Astrocyte (in vitro differentiated cells and primary cell): ENCODE measurements around the gene SPOCK3. TPM values are rescaled to one million over a fixed set of nuclear protein-coding genes. Genes with fewer than 3 reads are reported as not detected.

Source experiments
- DNase-seq: peaks from one replicate; pipeline ENCODE4 v3.0.0-alpha.2; 2010; ENCODE audit warnings: low read depth
- FAIRE-seq: peaks from 2 replicates; lab custom pipeline; 2011; peaks lifted over from hg19 to GRCh38; lab: Jason Lieb, UNC
- H2AFZ ChIP-seq: 2 replicates; pipeline ENCODE4 v1.6.0; 2012; ENCODE audit warnings: low read depth, low read length, inconsistent platforms
- H3K27ac ChIP-seq: 2 replicates; pipeline ENCODE4 v1.5.1; 2011; ENCODE audit warnings: low read depth, low read length, inconsistent platforms
- H3K27me3 ChIP-seq: 2 replicates; pipeline ENCODE4 v1.6.0; 2011; ENCODE audit warnings: low read length, inconsistent platforms; ENCODE audit not compliant: insufficient read depth
- H3K36me3 ChIP-seq: 2 replicates; pipeline ENCODE4 v1.5.1; 2011; ENCODE audit warnings: low read length, inconsistent platforms; ENCODE audit not compliant: insufficient read depth
- H3K4me1 ChIP-seq: 2 replicates; pipeline ENCODE4 v1.5.1; 2011; ENCODE audit warnings: low read length, inconsistent platforms; ENCODE audit not compliant: insufficient read depth
- H3K4me2 ChIP-seq: 2 replicates; pipeline ENCODE4 v1.6.0; 2012; ENCODE audit warnings: low read length, inconsistent platforms
- H3K4me3 ChIP-seq: 2 replicates; pipeline ENCODE4 v1.5.1; 2011; ENCODE audit warnings: low read depth, mild to moderate bottlenecking, low read length, inconsistent platforms; ENCODE audit not compliant: insufficient read depth
- H3K79me2 ChIP-seq: 2 replicates; pipeline ENCODE4 v1.6.0; 2012; ENCODE audit warnings: mild to moderate bottlenecking, low read length, inconsistent platforms; ENCODE audit not compliant: insufficient read depth
- H3K9ac ChIP-seq: 2 replicates; pipeline ENCODE4 v1.6.0; 2012; ENCODE audit warnings: mild to moderate bottlenecking, low read length, inconsistent platforms
- H3K9me3 ChIP-seq: 2 replicates; pipeline ENCODE4 v1.5.1; 2012; ENCODE audit warnings: low read depth, mild to moderate bottlenecking, low read length, inconsistent platforms; ENCODE audit not compliant: insufficient read depth
- H4K20me1 ChIP-seq: 2 replicates; pipeline ENCODE4 v1.6.0; 2012; ENCODE audit warnings: low read length, inconsistent platforms; ENCODE audit not compliant: insufficient read depth
- H3K27ac Mint-ChIP-seq: one replicate; pipeline ENCODE4 v1.8.0; 2021; ENCODE audit warnings: mild to moderate bottlenecking, mixed read lengths; ENCODE audit not compliant: unreplicated experiment
- H3K27me3 Mint-ChIP-seq: one replicate; pipeline ENCODE4 v1.8.0; 2021; ENCODE audit warnings: low read depth, mixed read lengths; ENCODE audit not compliant: unreplicated experiment
- H3K36me3 Mint-ChIP-seq: one replicate; pipeline ENCODE4 v1.8.0; 2021; ENCODE audit warnings: low read depth, mixed read lengths; ENCODE audit not compliant: unreplicated experiment
- H3K4me1 Mint-ChIP-seq: one replicate; pipeline ENCODE4 v1.8.0; 2021; ENCODE audit warnings: low read depth, mixed read lengths; ENCODE audit not compliant: unreplicated experiment
- H3K4me3 Mint-ChIP-seq: one replicate; pipeline ENCODE4 v1.8.0; 2021; ENCODE audit warnings: mild to moderate bottlenecking, moderate library complexity, mixed read lengths; ENCODE audit not compliant: unreplicated experiment
- H3K9me3 Mint-ChIP-seq: one replicate; pipeline ENCODE4 v1.8.0; 2021; ENCODE audit warnings: mild to moderate bottlenecking, mixed read lengths; ENCODE audit not compliant: unreplicated experiment
- EZH2 ChIP-seq: IDR thresholded peaks from 2 replicates; pipeline ENCODE4 v1.6.1; 2012; ENCODE audit warnings: mild to moderate bottlenecking, low read length, inconsistent platforms; ENCODE audit not compliant: insufficient read depth
- total RNA-seq: library from RNA; stranded (reverse); gene quantifications from 2 replicates; pipeline ENCODE4 v1.2.1, GENCODE V29; 2021
- TF ChIP-seq, protein P1 (sequence below): IDR thresholded peaks from 2 replicates; pipeline ENCODE4 v1.5.1; 2011; ENCODE audit warnings: low read depth, mild to moderate bottlenecking, inconsistent platforms, low read length, moderate library complexity; ENCODE audit not compliant: insufficient read depth

The SPOCK3 gene
- total RNA-seq, 1 donor from 2014 or later, result 0.59 TPM

- Mint-ChIP-seq H3K9me3 (no peaks in the 10 kb centered on the region), H3K27me3 (no peaks in the 10 kb centered on the region), H3K4me1 (peaks cover 7% of the 10 kb centered on the region), H3K27ac (peak overlapping the region; percentile 3), H3K4me3 (no peak overlapping the region), H3K36me3 (no peaks in the 10 kb centered on the region)
- Histone ChIP-seq H4K20me1 (no peaks in the 10 kb centered on the region), H3K9me3 (no peaks in the 10 kb centered on the region), H3K4me2 (no peak overlapping the region), H3K79me2 (no peaks in the 10 kb centered on the region), H3K4me3 (no peak overlapping the region), H3K4me1 (peaks cover 5% of the 10 kb centered on the region), H3K9ac (no peak overlapping the region), H2AFZ (peak overlapping the region; percentile 6), H3K27ac (no peak overlapping the region), H3K36me3 (no peaks in the 10 kb centered on the region), H3K27me3 (no peaks in the 10 kb centered on the region)
- no peak for TF ChIP-seq EZH2
- TF ChIP-seq, protein P1, sequence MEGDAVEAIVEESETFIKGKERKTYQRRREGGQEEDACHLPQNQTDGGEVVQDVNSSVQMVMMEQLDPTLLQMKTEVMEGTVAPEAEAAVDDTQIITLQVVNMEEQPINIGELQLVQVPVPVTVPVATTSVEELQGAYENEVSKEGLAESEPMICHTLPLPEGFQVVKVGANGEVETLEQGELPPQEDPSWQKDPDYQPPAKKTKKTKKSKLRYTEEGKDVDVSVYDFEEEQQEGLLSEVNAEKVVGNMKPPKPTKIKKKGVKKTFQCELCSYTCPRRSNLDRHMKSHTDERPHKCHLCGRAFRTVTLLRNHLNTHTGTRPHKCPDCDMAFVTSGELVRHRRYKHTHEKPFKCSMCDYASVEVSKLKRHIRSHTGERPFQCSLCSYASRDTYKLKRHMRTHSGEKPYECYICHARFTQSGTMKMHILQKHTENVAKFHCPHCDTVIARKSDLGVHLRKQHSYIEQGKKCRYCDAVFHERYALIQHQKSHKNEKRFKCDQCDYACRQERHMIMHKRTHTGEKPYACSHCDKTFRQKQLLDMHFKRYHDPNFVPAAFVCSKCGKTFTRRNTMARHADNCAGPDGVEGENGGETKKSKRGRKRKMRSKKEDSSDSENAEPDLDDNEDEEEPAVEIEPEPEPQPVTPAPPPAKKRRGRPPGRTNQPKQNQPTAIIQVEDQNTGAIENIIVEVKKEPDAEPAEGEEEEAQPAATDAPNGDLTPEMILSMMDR, result no peak
- FAIRE-seq (no peak), DNase-seq (peak; percentile 18)
Observed at GRCh38 chr4:167031534-167032156, 202.6 kb downstream of the SPOCK3 start.

GRCh38 chr4:167028976-167029375 lies 205.3 kb downstream of the SPOCK3 start:
- TF ChIP-seq, protein P1, result no peak
- TF ChIP-seq EZH2, result no peak
- DNase-seq, result no peak
- H3K4me3 Mint-ChIP-seq, result no peak overlapping the region
- no peaks in the 10 kb centered on the region for H3K36me3 Mint-ChIP-seq
- Histone ChIP-seq H2AFZ (no peak overlapping the region), H3K27ac (no peak overlapping the region), H3K4me1 (peaks cover 5% of the 10 kb centered on the region), H4K20me1 (no peaks in the 10 kb centered on the region), H3K4me2 (no peak overlapping the region), H3K36me3 (no peaks in the 10 kb centered on the region), H3K9me3 (no peaks in the 10 kb centered on the region), H3K79me2 (no peaks in the 10 kb centered on the region), H3K4me3 (no peak overlapping the region), H3K27me3 (no peaks in the 10 kb centered on the region), H3K9ac (no peak overlapping the region)
- no peak for FAIRE-seq
- peaks cover 7% of the 10 kb centered on the region for H3K4me1 Mint-ChIP-seq
- no peaks in the 10 kb centered on the region for H3K27me3 Mint-ChIP-seq
- H3K27ac Mint-ChIP-seq, result no peak overlapping the region
- no peaks in the 10 kb centered on the region for H3K9me3 Mint-ChIP-seq

DNA sequence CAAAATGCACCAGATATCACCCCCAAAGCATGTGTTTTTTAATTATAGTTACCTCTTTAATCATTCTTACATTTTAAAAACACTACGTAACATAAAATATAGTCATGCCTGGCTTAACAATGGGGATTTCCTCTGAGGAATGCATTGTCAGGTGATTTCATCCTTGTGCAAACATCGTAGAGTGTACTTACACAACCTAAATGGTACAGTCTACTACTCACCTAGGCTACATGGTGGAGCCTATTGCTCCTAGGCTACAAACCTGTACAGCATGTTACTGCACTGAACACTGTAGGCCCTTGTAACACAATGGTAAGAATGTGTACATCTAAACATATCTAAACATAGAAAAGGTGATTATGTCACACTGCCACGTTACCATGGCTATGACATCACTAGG lies 208.6 kb downstream of the SPOCK3 start:
- no peak overlapping the region for H2AFZ ChIP-seq
- FAIRE-seq, result no peak
- no peak overlapping the region for H3K4me3 Mint-ChIP-seq
- no peaks in the 10 kb centered on the region for H3K36me3 Mint-ChIP-seq
- no peak for DNase-seq
- no peaks in the 10 kb centered on the region for H3K27me3 Mint-ChIP-seq
- H3K79me2 ChIP-seq, result no peaks in the 10 kb centered on the region
- H3K4me1 ChIP-seq, result no peaks in the 10 kb centered on the region
- TF ChIP-seq, protein P1, result no peak
- no peak for TF ChIP-seq EZH2
- no peaks in the 10 kb centered on the region for H3K36me3 ChIP-seq
- no peaks in the 10 kb centered on the region for H3K9me3 ChIP-seq
- no peaks in the 10 kb centered on the region for H3K27me3 ChIP-seq
- no peaks in the 10 kb centered on the region for H4K20me1 ChIP-seq
- no peak overlapping the region for H3K4me3 ChIP-seq
- H3K9me3 Mint-ChIP-seq, result no peaks in the 10 kb centered on the region
- H3K4me2 ChIP-seq, result no peak overlapping the region
- peaks cover 2% of the 10 kb centered on the region for H3K4me1 Mint-ChIP-seq
- H3K9ac ChIP-seq, result no peak overlapping the region
- no peak overlapping the region for H3K27ac Mint-ChIP-seq
- no peak overlapping the region for H3K27ac ChIP-seq
